ENCODE results near the gene EMX2.

EMX2 gene

DNA sequence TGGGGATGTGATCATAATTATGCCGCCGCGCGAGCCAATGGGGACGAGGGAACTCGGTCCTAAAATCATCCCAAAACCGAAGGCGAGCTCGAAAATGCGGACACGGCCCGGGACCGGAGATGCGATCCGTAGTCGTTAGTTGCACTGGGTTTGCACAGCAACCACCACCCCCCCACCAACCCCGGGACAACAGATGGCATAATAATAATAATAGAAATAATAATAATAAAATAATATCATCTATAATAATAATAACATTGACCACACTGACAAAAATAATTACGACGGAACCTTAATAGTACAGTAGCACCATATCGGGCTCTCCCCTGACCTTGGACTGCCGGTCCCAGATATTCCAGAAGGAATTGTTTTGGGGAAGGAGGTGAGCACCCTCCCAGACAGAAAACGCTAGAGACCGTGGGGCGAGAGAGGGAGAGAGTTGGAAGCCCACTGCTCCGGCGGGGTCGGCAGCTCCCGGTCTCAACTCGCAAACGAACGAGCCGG lies 1.1 kb upstream of the EMX2 start:
- no peak for DNase-seq (ENCODE audit: low read depth, low spot score)
- Histone ChIP-seq H3K27me3 (ENCODE audit: insufficient read depth, insufficient read length) (peaks cover 98% of the 10 kb centered on the region), H3K9me3 (ENCODE audit: insufficient read depth, low read length) (no peaks in the 10 kb centered on the region), H3K4me1 (ENCODE audit: insufficient read depth, insufficient read length) (peaks cover 5% of the 10 kb centered on the region), H3K36me3 (ENCODE audit: insufficient read depth, insufficient read length, low read length) (no peaks in the 10 kb centered on the region), H3K4me3 (ENCODE audit: insufficient read length, low read depth) (peak overlapping the region; percentile 30), H3K9ac (ENCODE audit: insufficient read length, low read depth) (no peak overlapping the region)
- TF ChIP-seq YY1 (IDR thresholded peaks at IDR 0.05; ENCODE audit: insufficient read depth, insufficient read length) (no peak), ZNF274 (IDR thresholded peaks at IDR 0.05; ENCODE audit: low read depth, low read length) (no peak), SUZ12 (IDR thresholded peaks at IDR 0.05; ENCODE audit: extremely low read depth, insufficient read depth, insufficient read length) (no peak)

- Histone ChIP-seq H3K36me3 (ENCODE audit: insufficient read depth, insufficient read length, low read length) (no peaks in the 10 kb centered on the region), H3K4me1 (ENCODE audit: insufficient read depth, insufficient read length) (peaks cover 8% of the 10 kb centered on the region), H3K27me3 (ENCODE audit: insufficient read depth, insufficient read length) (peaks cover 98% of the 10 kb centered on the region), H3K4me3 (ENCODE audit: insufficient read length, low read depth) (peak overlapping the region; percentile 30), H3K9me3 (ENCODE audit: insufficient read depth, low read length) (no peaks in the 10 kb centered on the region), H3K9ac (ENCODE audit: insufficient read length, low read depth) (peak overlapping the region; percentile 3)
- TF ChIP-seq SUZ12 (IDR thresholded peaks at IDR 0.05; ENCODE audit: extremely low read depth, insufficient read depth, insufficient read length), result peak; percentile 59
- TF ChIP-seq ZNF274 (IDR thresholded peaks at IDR 0.05; ENCODE audit: low read depth, low read length), result no peak
- TF ChIP-seq YY1 (IDR thresholded peaks at IDR 0.05; ENCODE audit: insufficient read depth, insufficient read length), result no peak
- peak; percentile 83 for DNase-seq (ENCODE audit: low read depth, low spot score)
These were observed 439 bp upstream of the EMX2 start for GRCh38 chr10:117541909-117542705.

DNA sequence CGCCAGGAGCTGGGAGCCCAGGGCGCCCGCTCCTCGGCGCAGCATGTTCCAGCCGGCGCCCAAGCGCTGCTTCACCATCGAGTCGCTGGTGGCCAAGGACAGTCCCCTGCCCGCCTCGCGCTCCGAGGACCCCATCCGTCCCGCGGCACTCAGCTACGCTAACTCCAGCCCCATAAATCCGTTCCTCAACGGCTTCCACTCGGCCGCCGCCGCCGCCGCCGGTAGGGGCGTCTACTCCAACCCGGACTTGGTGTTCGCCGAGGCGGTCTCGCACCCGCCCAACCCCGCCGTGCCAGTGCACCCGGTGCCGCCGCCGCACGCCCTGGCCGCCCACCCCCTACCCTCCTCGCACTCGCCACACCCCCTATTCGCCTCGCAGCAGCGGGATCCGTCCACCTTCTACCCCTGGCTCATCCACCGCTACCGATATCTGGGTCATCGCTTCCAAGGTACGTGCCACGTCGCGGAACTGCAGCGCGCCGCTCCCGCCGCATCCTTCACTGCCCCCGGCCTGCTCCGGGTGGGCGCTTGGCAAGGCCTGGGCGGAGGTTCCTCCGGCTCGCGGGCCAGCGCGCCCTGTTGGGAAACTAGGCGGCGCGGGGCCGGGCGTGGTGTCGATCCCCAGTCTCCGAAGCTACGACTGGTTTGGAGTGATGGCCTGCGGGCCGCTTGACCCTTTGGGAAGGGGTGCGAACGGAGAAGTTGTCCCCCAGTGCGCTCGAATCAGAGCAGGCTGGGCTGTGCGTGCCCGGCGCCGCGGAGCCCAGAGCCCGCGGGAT lies 868 bp downstream of the EMX2 start:
- Histone ChIP-seq H3K9ac (ENCODE audit: insufficient read length, low read depth) (peak overlapping the region; percentile 67), H3K36me3 (ENCODE audit: insufficient read depth, insufficient read length, low read length) (no peaks in the 10 kb centered on the region), H3K27me3 (ENCODE audit: insufficient read depth, insufficient read length) (peaks cover 98% of the 10 kb centered on the region), H3K4me3 (ENCODE audit: insufficient read length, low read depth) (peak overlapping the region; percentile 24), H3K4me1 (ENCODE audit: insufficient read depth, insufficient read length) (peaks cover 4% of the 10 kb centered on the region), H3K9me3 (ENCODE audit: insufficient read depth, low read length) (no peaks in the 10 kb centered on the region)
- DNase-seq (ENCODE audit: low read depth, low spot score), result no peak
- TF ChIP-seq YY1 (IDR thresholded peaks at IDR 0.05; ENCODE audit: insufficient read depth, insufficient read length), result no peak
- no peak for TF ChIP-seq SUZ12 (IDR thresholded peaks at IDR 0.05; ENCODE audit: extremely low read depth, insufficient read depth, insufficient read length)
- no peak for TF ChIP-seq ZNF274 (IDR thresholded peaks at IDR 0.05; ENCODE audit: low read depth, low read length)

DNA sequence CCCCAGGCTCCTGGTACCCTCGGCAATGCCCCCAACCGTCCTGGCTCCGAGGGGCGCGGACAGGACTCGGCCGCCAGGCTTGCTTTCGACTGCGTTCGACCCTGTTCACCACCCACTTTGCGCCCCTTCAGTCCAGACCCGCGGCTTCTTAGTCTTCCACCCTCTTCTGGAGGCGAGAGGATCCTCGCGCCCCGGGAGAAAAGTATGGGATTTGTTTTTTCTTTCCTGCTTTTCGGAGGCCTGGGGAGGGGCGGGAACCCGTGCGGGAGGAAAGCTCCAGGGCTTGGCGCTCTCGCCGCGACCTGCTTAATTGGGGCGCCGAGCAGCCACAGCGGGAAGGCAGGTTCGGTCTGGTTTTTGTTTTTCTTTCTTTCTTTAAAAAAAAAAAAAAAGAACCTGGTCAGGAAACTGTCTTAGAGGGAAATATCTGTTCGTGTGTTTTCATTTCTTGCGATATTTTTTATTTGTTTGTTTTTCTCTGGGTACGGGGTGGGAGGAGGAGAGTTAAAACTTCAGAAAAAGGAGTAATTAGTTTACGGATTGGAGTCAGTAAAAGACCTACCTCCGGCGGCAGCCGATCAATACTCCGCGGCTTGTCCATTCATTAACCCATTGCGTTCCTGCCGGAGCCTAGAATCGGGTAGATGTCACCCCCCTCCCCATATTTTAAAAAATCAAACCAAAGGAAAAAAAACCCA lies 1.6 kb downstream of the EMX2 start:
- Histone ChIP-seq H3K4me3 (ENCODE audit: insufficient read length, low read depth) (peak overlapping the region; percentile 15), H3K4me1 (ENCODE audit: insufficient read depth, insufficient read length) (peaks cover 4% of the 10 kb centered on the region), H3K27me3 (ENCODE audit: insufficient read depth, insufficient read length) (peaks cover 98% of the 10 kb centered on the region), H3K9ac (ENCODE audit: insufficient read length, low read depth) (peak overlapping the region; percentile 67), H3K36me3 (ENCODE audit: insufficient read depth, insufficient read length, low read length) (no peaks in the 10 kb centered on the region), H3K9me3 (ENCODE audit: insufficient read depth, low read length) (no peaks in the 10 kb centered on the region)
- DNase-seq (ENCODE audit: low read depth, low spot score), result no peak
- TF ChIP-seq SUZ12 (IDR thresholded peaks at IDR 0.05; ENCODE audit: extremely low read depth, insufficient read depth, insufficient read length) (no peak), ZNF274 (IDR thresholded peaks at IDR 0.05; ENCODE audit: low read depth, low read length) (no peak), YY1 (IDR thresholded peaks at IDR 0.05; ENCODE audit: insufficient read depth, insufficient read length) (no peak)

- H3K27me3 ChIP-seq (ENCODE audit: insufficient read depth, insufficient read length), result peaks cover 98% of the 10 kb centered on the region
- TF ChIP-seq YY1 (IDR thresholded peaks at IDR 0.05; ENCODE audit: insufficient read depth, insufficient read length) (no peak), SUZ12 (IDR thresholded peaks at IDR 0.05; ENCODE audit: extremely low read depth, insufficient read depth, insufficient read length) (peak; percentile 94)
- H3K4me1 ChIP-seq (ENCODE audit: insufficient read depth, insufficient read length), result peaks cover 4% of the 10 kb centered on the region
- no peak overlapping the region for H3K9ac ChIP-seq (ENCODE audit: insufficient read length, low read depth)
- no peaks in the 10 kb centered on the region for H3K36me3 ChIP-seq (ENCODE audit: insufficient read depth, insufficient read length, low read length)
- no peak overlapping the region for H3K4me3 ChIP-seq (ENCODE audit: insufficient read length, low read depth)
- no peaks in the 10 kb centered on the region for H3K9me3 ChIP-seq (ENCODE audit: insufficient read depth, low read length)
- no peak for DNase-seq (ENCODE audit: low read depth, low spot score)
These were observed 2.2 kb downstream of the EMX2 start for GRCh38 chr10:117544711-117545140.

GRCh38 chr10:117545141-117546019 lies 2.8 kb downstream of the EMX2 start:
- Histone ChIP-seq H3K36me3 (ENCODE audit: insufficient read depth, insufficient read length, low read length) (no peaks in the 10 kb centered on the region), H3K27me3 (ENCODE audit: insufficient read depth, insufficient read length) (peaks cover 98% of the 10 kb centered on the region), H3K9me3 (ENCODE audit: insufficient read depth, low read length) (no peaks in the 10 kb centered on the region), H3K4me1 (ENCODE audit: insufficient read depth, insufficient read length) (peaks cover 4% of the 10 kb centered on the region), H3K4me3 (ENCODE audit: insufficient read length, low read depth) (peak overlapping the region; percentile 35), H3K9ac (ENCODE audit: insufficient read length, low read depth) (peak overlapping the region; percentile 56)
- no peak for DNase-seq (ENCODE audit: low read depth, low spot score)
- TF ChIP-seq ZNF274 (IDR thresholded peaks at IDR 0.05; ENCODE audit: low read depth, low read length), result no peak
- TF ChIP-seq SUZ12 (IDR thresholded peaks at IDR 0.05; ENCODE audit: extremely low read depth, insufficient read depth, insufficient read length), result no peak
- no peak for TF ChIP-seq YY1 (IDR thresholded peaks at IDR 0.05; ENCODE audit: insufficient read depth, insufficient read length)

Measured in NT2/D1 (cell line).